Skeletal muscle satellite cell (primary cell): ENCODE results near the gene LSM6. TPM values are rescaled to one million over a fixed set of nuclear protein-coding genes. Genes with fewer than 3 reads are reported as not detected.

Experiments used
- H3K27me3 ChIP-seq: 2 replicates; pipeline ENCODE4 v1.7.0; 2013; ENCODE audit warnings: low read length; ENCODE audit not compliant: control insufficient read depth, insufficient read depth
- H3K36me3 ChIP-seq: 2 replicates; pipeline ENCODE4 v1.7.0; 2013; ENCODE audit warnings: mild to moderate bottlenecking, control low read depth, low read length; ENCODE audit not compliant: insufficient read depth
- H3K4me1 ChIP-seq: 2 replicates; pipeline ENCODE4 v1.7.0; 2013; ENCODE audit warnings: low read length; ENCODE audit not compliant: control insufficient read depth, insufficient read depth
- H3K4me2 ChIP-seq: 2 replicates; pipeline ENCODE4 v1.7.0; 2013; ENCODE audit warnings: mild to moderate bottlenecking, low read length
- H3K4me3 ChIP-seq: 2 replicates; pipeline ENCODE4 v1.7.0; 2013; ENCODE audit warnings: low read length
- H3K9ac ChIP-seq: 2 replicates; pipeline ENCODE4 v1.7.0; 2013; ENCODE audit warnings: mild to moderate bottlenecking, low read depth, low read length, moderate library complexity
- H3K9me3 ChIP-seq: replicated peaks from 2 replicates; pipeline ENCODE4 v1.7.0; 2013; ENCODE audit warnings: mild to moderate bottlenecking, control low read depth, low read length
- total RNA-seq: library from RNA; depleted of rRNA; stranded (reverse); fragments of >200 nt; gene quantifications from 2 replicates; pipeline ENCODE4 v1.2.3, GENCODE V29; 2012; rRNA removed

Gene LSM6
- 17.7 TPM in 2 replicates for total RNA-seq

DNA sequence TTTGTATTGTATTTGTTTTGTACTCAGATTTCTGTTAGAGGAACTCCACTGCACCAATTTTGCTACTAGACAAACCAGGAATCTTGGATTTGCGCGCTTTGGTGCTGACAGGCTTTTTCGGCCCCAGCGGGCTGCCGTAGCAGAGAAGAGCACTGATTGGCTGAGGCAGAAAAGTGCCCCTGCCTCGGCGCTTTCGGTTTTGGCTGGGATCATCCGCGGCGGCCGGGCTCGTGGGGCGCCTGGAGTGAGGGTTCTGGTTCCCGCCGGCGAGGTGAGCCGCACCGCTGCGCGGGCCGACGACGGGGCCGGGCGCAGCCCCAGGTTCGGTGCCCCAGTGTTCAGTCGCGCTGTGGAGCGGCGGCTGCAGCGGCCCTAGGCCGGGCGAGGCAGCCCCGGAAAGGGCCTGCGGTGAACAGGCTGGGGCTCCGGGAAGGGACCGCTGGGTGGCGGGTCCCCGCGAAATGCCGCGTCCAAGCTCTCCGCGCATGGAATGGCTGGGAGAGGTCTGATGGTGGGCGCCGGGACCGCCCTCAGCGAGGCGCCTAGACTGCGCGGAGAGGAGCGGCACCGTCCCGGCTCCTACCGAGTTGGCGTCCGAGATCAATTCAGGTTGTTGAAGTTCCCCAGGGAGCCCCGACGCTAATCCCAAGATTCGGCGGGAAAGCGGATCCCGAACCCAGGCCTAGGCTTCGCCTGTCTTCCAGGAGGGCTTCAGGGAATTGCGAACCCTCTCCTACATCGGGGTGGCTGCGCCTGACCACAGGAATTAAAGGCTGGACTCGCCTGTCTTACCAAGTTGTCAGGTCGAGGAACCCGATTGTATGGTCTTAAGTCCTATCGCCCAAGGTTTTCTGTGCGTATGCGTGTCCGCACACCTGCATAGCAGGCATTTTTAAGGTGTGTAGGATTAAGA lies at the start of gene LSM6:
TSS of gene LSM6 (plus strand) at position 178 of the 913 bp plus-strand sequence. CDS start 7,204 bp downstream, outside the sequence.
- peaks cover 6% of the 10 kb centered on the region for H3K4me1 ChIP-seq
- peak within 1 kb of the TSS; percentile 93 for H3K4me3 ChIP-seq
- peak within 1 kb of the TSS; percentile 89 for H3K4me2 ChIP-seq
- H3K36me3 ChIP-seq: no peaks in the 10 kb centered on the region
- H3K9ac ChIP-seq: peak within 1 kb of the TSS; percentile 98
- no peaks in the 10 kb centered on the region for H3K9me3 ChIP-seq
- no peaks in the 10 kb centered on the region for H3K27me3 ChIP-seq

DNA sequence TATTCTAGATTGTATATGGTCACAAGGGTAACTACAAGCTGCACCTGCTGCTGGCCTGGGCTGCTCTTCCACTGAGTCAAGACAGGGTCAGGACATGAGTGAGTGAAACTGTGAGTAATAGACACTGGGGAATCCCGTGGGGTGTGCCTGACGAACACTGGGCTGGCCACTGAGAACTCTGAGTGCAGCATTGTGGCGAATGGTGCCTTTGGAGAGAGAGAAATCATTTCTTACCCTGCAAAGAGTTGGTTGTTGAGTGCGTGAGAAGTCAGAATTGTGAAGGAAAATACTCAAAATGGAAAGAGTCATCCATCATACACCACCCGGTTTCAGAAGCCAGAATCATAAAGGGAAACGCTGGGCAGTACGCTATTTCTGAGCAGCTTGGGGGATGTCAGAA lies 43.1 kb upstream of the LSM6 start:
- Histone ChIP-seq H3K9me3 (no peaks in the 10 kb centered on the region), H3K4me2 (no peak overlapping the region), H3K27me3 (peaks cover 4% of the 10 kb centered on the region)

DNA sequence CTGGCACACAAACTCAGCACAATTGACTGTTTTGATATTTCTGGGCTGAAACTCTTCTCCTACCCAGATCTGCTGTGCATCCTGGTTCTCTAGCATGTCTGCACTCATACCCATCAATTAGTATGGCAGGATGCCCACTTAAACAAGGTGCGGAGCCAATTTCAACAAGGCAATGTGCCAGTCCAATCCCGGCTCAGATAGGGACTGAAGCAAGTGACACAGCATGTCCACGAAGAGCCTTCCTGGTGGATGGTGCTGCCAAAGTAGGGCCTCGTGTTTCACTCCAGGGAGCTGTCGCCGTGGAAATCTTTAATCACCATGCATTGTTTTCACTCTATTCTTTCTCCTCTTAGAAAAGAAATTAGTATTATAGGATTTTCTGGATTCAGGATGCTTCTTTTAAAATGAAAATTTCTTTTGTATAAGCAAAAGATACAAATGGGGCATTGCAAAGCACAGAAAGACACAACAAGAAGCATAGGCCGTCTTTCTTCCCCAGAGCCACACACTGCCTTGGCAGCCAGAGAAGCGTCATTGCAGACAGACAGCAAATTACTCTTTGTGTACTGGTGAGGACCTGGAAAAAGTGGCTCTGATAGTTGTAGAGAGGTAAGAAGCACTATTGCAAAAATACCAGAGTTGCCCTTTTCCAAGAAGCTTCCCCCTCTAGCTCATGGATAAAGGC lies 40.6 kb upstream of the LSM6 start:
- H3K9me3 ChIP-seq: no peaks in the 10 kb centered on the region
- H3K27me3 ChIP-seq: peaks cover 4% of the 10 kb centered on the region
- no peak overlapping the region for H3K4me2 ChIP-seq
- H3K4me3 ChIP-seq: no peak overlapping the region
- H3K36me3 ChIP-seq: no peaks in the 10 kb centered on the region
- no peak overlapping the region for H3K9ac ChIP-seq
- peaks cover 4% of the 10 kb centered on the region for H3K4me1 ChIP-seq

More for the DNA sequence above, 43.1 kb upstream of the LSM6 start:
- Histone ChIP-seq H3K4me3 (no peak overlapping the region), H3K9ac (no peak overlapping the region), H3K4me1 (peaks cover 4% of the 10 kb centered on the region), H3K36me3 (no peaks in the 10 kb centered on the region)

DNA sequence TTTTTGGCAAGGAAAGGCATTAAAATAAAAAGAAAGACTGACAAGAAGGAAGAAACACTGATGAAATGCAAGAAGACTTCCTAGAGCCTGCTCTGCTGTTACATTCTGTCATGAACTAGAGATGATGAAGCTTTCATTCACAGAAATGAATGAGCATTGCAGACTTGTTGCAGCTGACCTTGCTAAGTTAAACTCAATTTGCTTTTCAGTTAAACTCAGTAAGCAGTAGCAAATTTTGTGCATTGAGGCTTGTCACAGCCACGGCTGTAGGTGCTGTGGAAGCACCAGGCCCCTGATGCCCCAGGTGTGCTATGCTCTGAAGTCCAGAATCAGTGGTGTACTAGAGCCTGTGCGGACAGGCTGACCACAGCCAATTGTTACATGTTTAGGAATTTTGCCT lies 39.6 kb upstream of the LSM6 start:
- no peak overlapping the region for H3K4me3 ChIP-seq
- H3K27me3 ChIP-seq: peaks cover 4% of the 10 kb centered on the region
- no peak overlapping the region for H3K4me2 ChIP-seq
- peaks cover 4% of the 10 kb centered on the region for H3K4me1 ChIP-seq
- no peaks in the 10 kb centered on the region for H3K9me3 ChIP-seq
- H3K9ac ChIP-seq: no peak overlapping the region
- H3K36me3 ChIP-seq: no peaks in the 10 kb centered on the region

DNA sequence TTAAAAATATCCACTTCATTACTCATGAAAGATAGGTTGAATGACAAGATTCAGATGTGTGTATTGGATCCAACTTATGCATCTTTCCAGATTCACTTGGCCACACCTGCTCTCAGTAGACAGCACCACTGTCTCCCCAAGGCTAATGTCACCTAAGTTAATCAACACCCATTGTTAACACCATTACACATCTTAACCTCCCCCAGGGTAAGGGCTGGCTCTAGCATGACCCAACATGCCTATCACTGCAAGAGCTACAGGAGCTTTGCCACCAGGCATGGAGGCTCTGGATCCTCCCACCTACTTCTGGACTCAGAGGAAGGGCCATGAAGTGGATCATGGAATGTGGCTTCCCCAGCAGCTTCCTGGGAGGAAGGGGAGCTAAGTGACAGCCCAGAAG lies 32.8 kb upstream of the LSM6 start:
- H3K36me3 ChIP-seq: no peaks in the 10 kb centered on the region
- H3K9me3 ChIP-seq: no peaks in the 10 kb centered on the region
- H3K9ac ChIP-seq: no peak overlapping the region
- H3K4me2 ChIP-seq: no peak overlapping the region
- H3K4me1 ChIP-seq: no peaks in the 10 kb centered on the region
- no peak overlapping the region for H3K4me3 ChIP-seq
- peaks cover 5% of the 10 kb centered on the region for H3K27me3 ChIP-seq

DNA sequence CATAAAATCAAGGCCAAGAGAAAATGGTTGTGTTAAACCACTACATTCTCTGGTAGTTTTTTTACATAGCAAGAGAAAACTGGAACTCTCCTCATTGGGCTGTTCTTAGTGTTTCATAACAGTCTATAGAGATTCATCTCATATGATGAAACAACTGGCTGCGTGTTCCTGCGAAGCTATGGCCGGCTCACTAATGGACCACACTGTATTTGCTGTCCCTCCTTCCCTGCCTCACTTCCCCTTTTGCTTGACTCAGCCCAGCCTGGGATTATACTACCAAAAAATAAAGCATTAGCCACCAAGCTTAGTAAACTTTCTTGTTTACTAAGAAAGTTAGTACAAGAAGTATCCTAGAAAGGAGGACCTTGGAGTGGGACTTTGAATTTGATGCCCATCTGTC lies 31.6 kb upstream of the LSM6 start:
- Histone ChIP-seq H3K4me2 (no peak overlapping the region), H3K27me3 (peaks cover 5% of the 10 kb centered on the region), H3K4me3 (no peak overlapping the region), H3K4me1 (no peaks in the 10 kb centered on the region), H3K36me3 (no peaks in the 10 kb centered on the region), H3K9ac (no peak overlapping the region), H3K9me3 (no peaks in the 10 kb centered on the region)

DNA sequence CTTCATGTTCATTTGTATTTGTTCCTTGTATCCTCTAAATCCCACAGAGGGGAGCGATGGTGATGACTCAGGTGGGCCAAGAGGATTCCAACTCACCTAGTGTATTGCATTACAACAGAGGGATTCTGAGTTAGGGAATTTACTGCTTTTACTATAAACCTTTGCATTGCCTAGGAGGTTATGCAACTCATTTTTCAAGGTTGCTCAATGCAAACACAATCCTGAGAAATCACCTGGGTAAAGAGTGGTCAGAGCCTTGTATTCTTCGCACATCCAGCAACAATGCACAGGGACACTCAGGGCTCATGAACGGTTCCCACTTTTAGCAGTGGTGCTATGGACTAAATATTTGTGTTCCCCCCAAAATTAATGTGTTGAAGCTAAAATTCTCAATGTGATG lies 28.6 kb upstream of the LSM6 start:
- Histone ChIP-seq H3K4me2 (no peak overlapping the region), H3K9ac (no peak overlapping the region), H3K9me3 (no peaks in the 10 kb centered on the region), H3K36me3 (no peaks in the 10 kb centered on the region), H3K4me1 (no peaks in the 10 kb centered on the region), H3K27me3 (peaks cover 5% of the 10 kb centered on the region), H3K4me3 (no peak overlapping the region)

DNA sequence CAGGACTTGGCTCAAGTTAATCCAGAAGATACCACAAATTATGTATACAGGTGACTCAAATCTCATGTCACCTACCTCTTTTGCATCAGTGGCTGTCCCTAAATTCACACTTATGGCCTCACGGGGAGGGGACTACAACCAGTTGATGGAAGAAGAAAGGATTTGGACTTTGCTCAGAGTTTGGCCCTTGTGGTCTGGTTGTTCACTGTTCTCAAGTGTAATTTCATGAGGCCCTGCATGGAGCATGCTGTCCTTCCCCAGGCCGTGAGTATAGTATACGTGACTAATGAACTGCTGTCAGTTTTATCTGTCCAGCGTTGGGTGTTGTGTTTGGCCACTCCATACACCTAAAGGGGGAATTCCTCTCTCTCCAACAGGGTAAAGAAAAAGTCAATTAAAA lies 27.5 kb upstream of the LSM6 start:
- H3K4me3 ChIP-seq: no peak overlapping the region
- H3K4me1 ChIP-seq: no peaks in the 10 kb centered on the region
- peaks cover 5% of the 10 kb centered on the region for H3K27me3 ChIP-seq
- no peak overlapping the region for H3K4me2 ChIP-seq
- no peaks in the 10 kb centered on the region for H3K36me3 ChIP-seq
- no peaks in the 10 kb centered on the region for H3K9me3 ChIP-seq
- H3K9ac ChIP-seq: no peak overlapping the region

DNA sequence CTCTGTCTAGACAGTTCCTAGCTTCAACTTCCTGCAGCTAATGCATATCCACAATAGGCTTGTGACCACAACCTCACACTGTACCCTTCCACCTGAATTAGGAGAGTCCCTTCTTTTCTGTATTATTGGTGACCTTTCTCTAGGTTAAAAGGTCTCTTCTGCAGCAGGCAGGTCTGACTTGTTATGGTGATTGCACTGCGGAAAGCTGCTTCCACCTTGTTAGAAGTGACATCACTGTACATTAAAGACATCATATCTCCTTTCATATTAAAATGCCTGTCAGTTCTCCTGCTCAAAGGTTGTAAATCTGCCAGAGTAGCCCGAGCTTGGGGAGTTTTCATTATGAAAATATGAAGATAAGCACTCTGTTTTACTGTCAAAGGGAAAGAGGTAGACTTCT lies 21.5 kb upstream of the LSM6 start:
- Histone ChIP-seq H3K36me3 (no peaks in the 10 kb centered on the region), H3K27me3 (peaks cover 3% of the 10 kb centered on the region)

DNA sequence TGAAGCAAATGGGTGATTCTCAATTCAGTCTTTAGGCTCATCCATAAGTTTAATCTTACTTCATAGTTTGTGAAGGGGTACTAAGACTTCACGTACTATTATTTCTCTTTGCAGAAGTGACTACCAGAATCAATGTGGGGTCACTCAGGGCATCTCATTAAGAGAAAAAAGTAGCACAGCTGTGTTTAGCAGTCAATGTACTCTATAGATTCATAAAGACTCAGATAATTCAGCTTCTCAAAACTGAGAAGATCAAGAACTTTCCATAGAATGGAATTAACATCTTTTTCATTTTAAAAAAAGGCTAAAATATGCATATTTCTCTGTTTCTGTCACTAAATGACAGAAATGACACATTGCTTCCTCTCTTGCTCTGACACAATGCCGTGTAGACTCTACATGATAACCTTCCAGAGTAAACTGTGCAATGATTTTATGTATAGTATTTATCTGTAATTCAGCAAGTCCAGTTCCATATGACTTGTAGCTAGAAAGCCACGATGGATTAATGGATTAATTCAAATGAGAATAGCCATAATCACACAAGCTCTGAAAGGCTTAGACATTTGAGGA lies 20.3 kb upstream of the LSM6 start:
- Histone ChIP-seq H3K36me3 (no peaks in the 10 kb centered on the region), H3K4me2 (no peak overlapping the region), H3K9ac (no peak overlapping the region), H3K4me1 (no peaks in the 10 kb centered on the region), H3K27me3 (peaks cover 3% of the 10 kb centered on the region), H3K9me3 (no peaks in the 10 kb centered on the region), H3K4me3 (no peak overlapping the region)

More for the DNA sequence above, 21.5 kb upstream of the LSM6 start:
- Histone ChIP-seq H3K4me3 (no peak overlapping the region), H3K9me3 (no peaks in the 10 kb centered on the region), H3K4me1 (no peaks in the 10 kb centered on the region), H3K9ac (no peak overlapping the region), H3K4me2 (no peak overlapping the region)

DNA sequence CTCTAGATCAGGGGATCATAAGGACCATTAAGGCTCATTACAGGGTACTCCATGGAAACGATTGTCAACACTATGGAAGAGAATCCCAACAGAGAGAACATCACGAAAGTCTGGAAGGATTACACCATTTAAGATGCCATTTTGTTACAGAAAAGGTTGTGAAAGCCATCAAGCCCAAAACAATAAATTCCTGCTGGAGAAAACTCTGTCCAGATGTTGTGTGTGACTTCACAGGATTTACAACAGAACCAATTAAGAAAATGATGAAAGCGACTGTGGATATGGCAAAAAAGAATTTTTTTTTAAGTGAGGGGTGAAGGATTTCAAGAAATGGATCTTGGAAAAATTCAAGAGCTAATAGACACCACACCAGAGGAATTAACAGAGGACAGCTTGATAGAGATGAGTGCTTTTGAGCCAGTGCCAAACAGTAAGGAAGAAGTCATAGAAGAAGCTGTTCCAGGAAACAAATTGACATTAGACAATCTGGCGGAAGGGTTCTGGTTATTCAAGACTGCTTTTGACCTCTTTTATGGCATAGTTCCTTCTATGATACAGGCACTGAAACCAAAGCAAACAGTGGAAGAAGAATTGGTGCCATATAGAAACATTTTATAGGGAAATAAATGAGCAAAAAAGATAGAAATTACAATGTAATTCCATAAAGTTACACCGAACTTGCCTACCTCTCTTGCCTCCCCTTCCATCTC lies 17.3 kb upstream of the LSM6 start:
- H3K9ac ChIP-seq: no peak overlapping the region
- peaks cover 3% of the 10 kb centered on the region for H3K27me3 ChIP-seq
- H3K4me3 ChIP-seq: no peak overlapping the region
- H3K36me3 ChIP-seq: no peaks in the 10 kb centered on the region
- no peak overlapping the region for H3K4me2 ChIP-seq
- H3K4me1 ChIP-seq: no peaks in the 10 kb centered on the region
- no peaks in the 10 kb centered on the region for H3K9me3 ChIP-seq
